Right lobe of liver (tissue), 6 donors: ENCODE results near the gene CFAP20. TPM values are rescaled to one million over a fixed set of nuclear protein-coding genes. Genes with fewer than 3 reads are reported as not detected.
"Not testable (repeated sequence)": the region's sequence is repeated elsewhere in the genome, so short reads cannot be mapped to it uniquely, and the experiment has no call there.

ENCODE experiments used
- ATAC-seq, 4 donors: fragments of 200-7000 bp; cut with Tn5 transposase; one replicate each; pipeline ENCODE4 v1.9.1; 2020; ENCODE audit warnings: mild to moderate bottlenecking in 4 of 4, moderate library complexity in 4 of 4
- DNase-seq, 3 donors: peaks; one replicate each; pipeline ENCODE4 v3.0.0-alpha.2; 2020
- H3K27ac ChIP-seq, 3 donors: fragments of 200-600 bp; one replicate each; pipeline ENCODE4 v1.8.0; 2022
- H3K27me3 ChIP-seq, 2 donors: fragments of 200-600 bp; one replicate each; pipeline ENCODE4 v1.8.0; 2022
- H3K36me3 ChIP-seq, 4 donors: fragments of 200-600 bp; sonication (generic) in 1 of 4; one replicate each; pipeline versions ENCODE4 v1.5.1 to v1.8.0; 2017 to 2022; ENCODE audit warnings: control low read depth in 1 of 4
- H3K4me1 ChIP-seq, 4 donors: fragments of 200-600 bp; sonication (generic) in 1 of 4; one replicate each; pipeline versions ENCODE4 v1.5.1 to v1.8.0; 2017 to 2022; ENCODE audit warnings: control low read depth in 1 of 4
- H3K4me3 ChIP-seq, 3 donors: fragments of 200-600 bp; one replicate each; pipeline ENCODE4 v1.8.0; 2022
- H3K9me3 ChIP-seq, 4 donors: fragments of 200-600 bp; sonication (generic) in 1 of 4; one replicate each; pipeline versions ENCODE4 v1.5.1 to v1.8.0; 2017 to 2022; ENCODE audit warnings: control low read depth in 1 of 4
- POLR2A ChIP-seq: fragments of 450-650 bp; IDR thresholded peaks from one replicate; pipeline ENCODE4 v1.6.1; 2017; ENCODE audit warnings: antibody characterized with exemption, mild to moderate bottlenecking
- WGBS: methylation state at CpG from one replicate; pipeline ENCODE4 v1.1.6; 2018; ENCODE audit warnings: low coverage, low lambda C conversion rate; ENCODE audit not compliant: insufficient coverage; ENCODE audit errors: missing lambda C conversion rate; 5-methylcytosine and 5-hydroxymethylcytosine counted together
- intact Hi-C, 2 donors: fragments of 100-400 bp; cut with DNase I; formaldehyde crosslinking; loops; one replicate each; pipeline versions ENCODE4 v1.11.2 to v1.14.1; 2022
- total RNA-seq, 6 experiments: library from RNA; depleted of rRNA in 2 of 6; stranded (reverse); fragments of >200 nt in 2 of 6; fragmentation: NEBNext Ultra II Directional in 3 of 6; extraction: Animal tissue kit (Norgen Biotek cat#: 25700) in 3 of 6; gene quantifications; one replicate each; pipeline versions ENCODE4 v1.1.0 to v1.2.4, GENCODE V29; 2016 to 2023
- TF ChIP-seq, protein P1 (sequence below), 4 donors: fragments of 200-600 bp in 3 of 4; fragments of 450-650 bp in 1 of 4; IDR thresholded peaks; one replicate each; pipeline versions ENCODE4 v1.5.1 to v1.8.0; 2016 to 2022; ENCODE audit warnings: antibody characterized with exemption in 4 of 4, mild to moderate bottlenecking in 2 of 4
- donor health status: DM: no; HTN: yes; CAD: no.
- donor health status: DM: no; HTN: no; CAD: no.
- donor health status: DM: no; HTN: no; CAD: no.
- donor health status: DM: no; HTN: yes; CAD: no.
- donor health status: DM: no; HTN: yes; CAD: no.

CFAP20 gene
- total RNA-seq, 6 experiments from 2014 or later, result 7.8 to 38.7 (median 18.1) TPM

DNA sequence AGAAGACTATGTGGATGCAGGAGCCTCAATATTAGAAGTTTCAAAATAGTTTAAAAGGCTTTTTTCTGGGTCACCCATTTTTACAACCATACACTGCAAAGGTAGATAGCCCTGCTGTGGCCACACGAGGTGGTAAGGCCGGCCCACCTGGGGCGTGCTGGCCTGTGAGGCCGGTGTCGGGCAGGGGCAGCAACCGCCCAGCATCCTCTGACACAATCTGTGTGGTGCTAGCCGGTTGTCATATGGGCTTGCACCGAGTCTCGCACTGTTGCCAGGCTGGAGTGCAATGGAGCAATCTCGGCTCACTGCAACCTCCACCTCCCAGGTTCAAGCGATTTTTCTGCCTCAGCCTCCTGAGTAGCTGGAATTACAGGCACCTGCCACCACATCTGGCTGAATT, 44.0 kb downstream of the CFAP20 start:
- TF ChIP-seq, protein P1, sequence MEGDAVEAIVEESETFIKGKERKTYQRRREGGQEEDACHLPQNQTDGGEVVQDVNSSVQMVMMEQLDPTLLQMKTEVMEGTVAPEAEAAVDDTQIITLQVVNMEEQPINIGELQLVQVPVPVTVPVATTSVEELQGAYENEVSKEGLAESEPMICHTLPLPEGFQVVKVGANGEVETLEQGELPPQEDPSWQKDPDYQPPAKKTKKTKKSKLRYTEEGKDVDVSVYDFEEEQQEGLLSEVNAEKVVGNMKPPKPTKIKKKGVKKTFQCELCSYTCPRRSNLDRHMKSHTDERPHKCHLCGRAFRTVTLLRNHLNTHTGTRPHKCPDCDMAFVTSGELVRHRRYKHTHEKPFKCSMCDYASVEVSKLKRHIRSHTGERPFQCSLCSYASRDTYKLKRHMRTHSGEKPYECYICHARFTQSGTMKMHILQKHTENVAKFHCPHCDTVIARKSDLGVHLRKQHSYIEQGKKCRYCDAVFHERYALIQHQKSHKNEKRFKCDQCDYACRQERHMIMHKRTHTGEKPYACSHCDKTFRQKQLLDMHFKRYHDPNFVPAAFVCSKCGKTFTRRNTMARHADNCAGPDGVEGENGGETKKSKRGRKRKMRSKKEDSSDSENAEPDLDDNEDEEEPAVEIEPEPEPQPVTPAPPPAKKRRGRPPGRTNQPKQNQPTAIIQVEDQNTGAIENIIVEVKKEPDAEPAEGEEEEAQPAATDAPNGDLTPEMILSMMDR (IDR thresholded peaks at IDR 0.05), result no peak
- TF ChIP-seq POLR2A, result no peak
- Histone ChIP-seq H3K27me3 (no peaks in the 10 kb centered on the region), H3K9me3 (no peaks in the 10 kb centered on the region), H3K27ac (no peak overlapping the region), H3K4me3 (no peak overlapping the region), H3K4me1 (no peaks in the 10 kb centered on the region), H3K36me3 (no peaks in the 10 kb centered on the region)
- DNase-seq (no peak), ATAC-seq (no peak)
- intact Hi-C loops, result no loop called here
- WGBS, result 50% methylated on average over 1 of the region's 11 CpGs

GRCh38 chr16:58084635-58085034, 44.5 kb downstream of the CFAP20 start:
- no peaks in the 10 kb centered on the region for H3K27me3 ChIP-seq
- H3K9me3 ChIP-seq, result no peaks in the 10 kb centered on the region
- TF ChIP-seq POLR2A, result no peak
- TF ChIP-seq, protein P1 (IDR thresholded peaks at IDR 0.05), result no peak
- H3K36me3 ChIP-seq, result no peaks in the 10 kb centered on the region
- ATAC-seq (no peak), DNase-seq (no peak)
- no peak overlapping the region for H3K4me3 ChIP-seq
- intact Hi-C loops, result no loop called here
- 67% methylated on average over 3 of the region's 6 CpGs for WGBS
- no peaks in the 10 kb centered on the region for H3K4me1 ChIP-seq
- no peak overlapping the region for H3K27ac ChIP-seq

DNA sequence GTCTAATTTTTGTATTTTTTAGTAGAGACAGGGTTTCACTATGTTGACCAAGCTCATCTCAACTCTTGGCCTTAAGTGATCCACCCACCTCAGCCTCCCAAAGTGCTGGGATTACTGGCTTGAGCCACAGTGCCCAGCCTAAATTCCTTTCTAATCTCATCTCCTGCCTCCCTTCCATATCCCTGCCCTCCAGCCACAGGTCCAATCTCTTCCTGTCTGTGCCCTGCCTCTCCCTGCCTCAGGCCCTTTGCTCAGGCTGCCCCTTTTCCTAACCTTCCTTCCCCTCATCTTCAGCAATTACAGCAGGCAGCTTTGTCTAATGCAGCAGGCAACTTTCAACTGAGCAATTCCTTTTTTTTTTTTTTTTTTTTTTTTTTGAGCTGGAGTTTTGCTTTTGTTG, 46.8 kb downstream of the CFAP20 start:
- no peak overlapping the region for H3K4me3 ChIP-seq
- no peak for TF ChIP-seq POLR2A
- TF ChIP-seq, protein P1 (IDR thresholded peaks at IDR 0.05), result no peak
- ATAC-seq, result no peak
- intact Hi-C loops, result no loop called here
- H3K27ac ChIP-seq, result no peak overlapping the region
- H3K9me3 ChIP-seq, result no peaks in the 10 kb centered on the region
- no peaks in the 10 kb centered on the region for H3K27me3 ChIP-seq
- DNase-seq, result no peak
- H3K36me3 ChIP-seq, result no peaks in the 10 kb centered on the region
- no peaks in the 10 kb centered on the region for H3K4me1 ChIP-seq

- WGBS, result 96% methylated on average over 5 of the region's 5 CpGs
- ATAC-seq, H3K27me3 ChIP-seq, H3K36me3 ChIP-seq, intact Hi-C loops, H3K27ac ChIP-seq, H3K9me3 ChIP-seq, H3K4me1 ChIP-seq, H3K4me3 ChIP-seq: not testable (repeated sequence)
- DNase-seq, result peak in 1 of 3 donors; percentile 16
Measured at GRCh38 chr16:58080657-58081056, 48.5 kb downstream of the CFAP20 start.

DNA sequence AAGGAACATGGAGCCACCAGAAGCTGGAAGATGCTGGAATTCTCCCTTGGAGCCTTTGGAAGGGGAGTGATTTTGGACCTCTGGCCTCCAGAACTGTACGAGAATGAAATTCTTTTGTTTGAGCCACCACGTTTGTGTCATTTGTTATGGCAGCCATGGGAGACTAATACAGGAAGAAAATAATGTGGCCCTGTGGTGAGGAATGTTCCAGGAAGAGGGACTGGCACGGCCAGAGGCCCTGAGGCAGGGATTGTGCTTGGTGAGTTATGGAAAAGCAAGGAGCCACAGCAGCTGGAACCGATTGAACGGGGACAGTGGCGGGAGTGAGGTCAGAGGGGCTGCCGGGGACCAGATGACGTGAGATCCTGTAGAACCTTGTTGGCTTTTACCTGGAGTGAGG, 51.4 kb downstream of the CFAP20 start:
- no peaks in the 10 kb centered on the region for H3K36me3 ChIP-seq
- H3K27ac ChIP-seq, result no peak overlapping the region
- intact Hi-C loops, result no loop called here
- no peak for ATAC-seq
- no peaks in the 10 kb centered on the region for H3K9me3 ChIP-seq
- H3K4me3 ChIP-seq, result no peak overlapping the region
- TF ChIP-seq, protein P1 (IDR thresholded peaks at IDR 0.05), result no peak
- TF ChIP-seq POLR2A, result no peak
- H3K27me3 ChIP-seq, result no peaks in the 10 kb centered on the region
- DNase-seq, result peak in 1 of 3 donors; percentile 28
- no peaks in the 10 kb centered on the region for H3K4me1 ChIP-seq
- WGBS, result 63% methylated on average over 8 of the region's 8 CpGs
